Prostate gland (tissue), 2 donors: Measurements from ENCODE around the gene PKHD1. TPM values are rescaled to one million over a fixed set of nuclear protein-coding genes. Genes with fewer than 3 reads are reported as not detected.

Experiments
- DNase-seq: peaks from one replicate; pipeline ENCODE4 v3.0.0-alpha.2; 2019; ENCODE audit warnings: low spot score
- H3K27ac ChIP-seq, 2 donors: fragments of 200-600 bp; sonication (generic); 2 replicates each; pipeline ENCODE4 v1.5.1; 2017 to 2019
- H3K27me3 ChIP-seq: fragments of 200-600 bp; sonication (generic); replicated peaks from 2 replicates; pipeline ENCODE4 v1.5.1; 2019; ENCODE audit not compliant: insufficient read depth
- H3K36me3 ChIP-seq, 2 donors: fragments of 200-600 bp; sonication (generic); 1 replicate in 1 of 2; 2 replicates in 1 of 2; pipeline versions ENCODE4 v1.5.1 to v1.8.1; 2017 to 2019
- H3K4me1 ChIP-seq: fragments of 200-600 bp; sonication (generic); replicated peaks from 2 replicates; pipeline ENCODE4 v1.5.1; 2019
- H3K4me3 ChIP-seq, 2 donors: fragments of 200-600 bp; sonication (generic); 2 replicates each; pipeline ENCODE4 v1.5.1; 2017 to 2019
- H3K9me3 ChIP-seq: fragments of 200-600 bp; sonication (generic); 2 replicates; pipeline ENCODE4 v1.5.1; 2017
- CTCF ChIP-seq, 4 experiments: fragments of 200-600 bp in 2 of 4; fragments of 450-650 bp in 2 of 4; sonication (generic) in 2 of 4; IDR thresholded peaks; 1 replicate in 3 of 4; 2 replicates in 1 of 4; pipeline ENCODE4 v1.5.1; 2016 to 2019; ENCODE audit warnings: antibody characterized with exemption in 4 of 4, mild to moderate bottlenecking in 2 of 4, moderate library complexity in 2 of 4
- POLR2A ChIP-seq: fragments of 450-650 bp; IDR thresholded peaks from one replicate; pipeline ENCODE4 v1.6.1; 2016; ENCODE audit warnings: antibody characterized with exemption, mild to moderate bottlenecking
- POLR2AphosphoS5 ChIP-seq: sonication (generic); formaldehyde crosslinking; IDR thresholded peaks from one replicate; pipeline ENCODE4 v1.6.1; 2017; ENCODE audit warnings: antibody characterized with exemption
- WGBS: methylation state at CpG from one replicate; pipeline ENCODE4 v1.1.5; 2018; 5-methylcytosine and 5-hydroxymethylcytosine counted together
- intact Hi-C: fragments of 100-400 bp; cut with DNase I; formaldehyde crosslinking; loops from one replicate; pipeline ENCODE4 v1.14.2; 2022
- total RNA-seq, 2 donors: library from RNA; depleted of rRNA; stranded (reverse); fragments of >200 nt; gene quantifications; one replicate each; pipeline ENCODE4 v1.1.0, GENCODE V29; 2016

Gene PKHD1
- total RNA-seq, 2 donors from 2014 or later = 0.46 to 1.1 TPM

- Histone ChIP-seq H3K9me3 (no peaks in the 10 kb centered on the region), H3K27ac (no peak overlapping the region), H3K4me3 (no peak overlapping the region), H3K27me3 (no peaks in the 10 kb centered on the region), H3K36me3 (no peaks in the 10 kb centered on the region), H3K4me1 (no peaks in the 10 kb centered on the region)
- TF ChIP-seq CTCF (IDR thresholded peaks at IDR 0.05) (no peak), POLR2AphosphoS5 (no peak), POLR2A (no peak)
- WGBS = 81% methylated on average over 9 of the region's 9 CpGs
- DNase-seq = no peak
- intact Hi-C loops = no loop called here
These were observed 412.1 kb downstream of the PKHD1 start for GRCh38 chr6:51675020-51675921.

GRCh38 chr6:51663525-51663924 lies 423.9 kb downstream of the PKHD1 start:
- Histone ChIP-seq H3K4me1 (no peaks in the 10 kb centered on the region), H3K27me3 (no peaks in the 10 kb centered on the region), H3K27ac (no peak overlapping the region), H3K9me3 (no peaks in the 10 kb centered on the region), H3K36me3 (no peaks in the 10 kb centered on the region), H3K4me3 (no peak overlapping the region)
- no peak for TF ChIP-seq CTCF (IDR thresholded peaks at IDR 0.05)
- no peak for TF ChIP-seq POLR2AphosphoS5
- TF ChIP-seq POLR2A = no peak
- intact Hi-C loops = no loop called here
- no peak for DNase-seq

GRCh38 chr6:51660767-51661166 lies 426.6 kb downstream of the PKHD1 start:
- TF ChIP-seq CTCF (IDR thresholded peaks at IDR 0.05) = no peak
- no peak for TF ChIP-seq POLR2A
- no peak for TF ChIP-seq POLR2AphosphoS5
- Histone ChIP-seq H3K27ac (no peak overlapping the region), H3K27me3 (no peaks in the 10 kb centered on the region), H3K36me3 (no peaks in the 10 kb centered on the region), H3K4me3 (no peak overlapping the region), H3K9me3 (no peaks in the 10 kb centered on the region), H3K4me1 (no peaks in the 10 kb centered on the region)
- intact Hi-C loops = no loop called here
- no peak for DNase-seq
- 83% methylated on average over 3 of the region's 3 CpGs for WGBS

GRCh38 chr6:51657491-51657890 lies 429.9 kb downstream of the PKHD1 start:
- Histone ChIP-seq H3K9me3 (no peaks in the 10 kb centered on the region), H3K4me3 (no peak overlapping the region), H3K27ac (no peak overlapping the region), H3K36me3 (no peaks in the 10 kb centered on the region), H3K27me3 (no peaks in the 10 kb centered on the region), H3K4me1 (no peaks in the 10 kb centered on the region)
- intact Hi-C loops = no loop called here
- TF ChIP-seq CTCF (IDR thresholded peaks at IDR 0.05) = no peak
- no peak for TF ChIP-seq POLR2A
- no peak for TF ChIP-seq POLR2AphosphoS5
- DNase-seq = no peak
- 73% methylated on average over 3 of the region's 3 CpGs for whole genome bisulfite sequencing

GRCh38 chr6:51655517-51655916 lies 431.9 kb downstream of the PKHD1 start:
- H3K36me3 ChIP-seq = no peaks in the 10 kb centered on the region

More at GRCh38 chr6:51655517-51655916, 431.9 kb downstream of the PKHD1 start:
- DNase-seq = no peak
- Histone ChIP-seq H3K4me3 (no peak overlapping the region), H3K27me3 (no peaks in the 10 kb centered on the region), H3K27ac (no peak overlapping the region), H3K9me3 (no peaks in the 10 kb centered on the region), H3K4me1 (no peaks in the 10 kb centered on the region)
- intact Hi-C loops = no loop called here
- TF ChIP-seq POLR2AphosphoS5 (no peak), POLR2A (no peak), CTCF (IDR thresholded peaks at IDR 0.05) (no peak)
